Breast epithelium (tissue), 3 donors: ENCODE measurements around the gene DST.

ENCODE experiments used
- POLR2A ChIP-seq: fragments of 450-650 bp; IDR thresholded peaks from one replicate; pipeline ENCODE4 v1.6.1; 2016; ENCODE audit warnings: antibody characterized with exemption, mild to moderate bottlenecking, moderate library complexity
- TF ChIP-seq, protein P1 (sequence below), 3 donors: fragments of 450-650 bp; IDR thresholded peaks; one replicate each; pipeline ENCODE4 v1.5.1; 2016 to 2017; ENCODE audit warnings: antibody characterized with exemption in 3 of 3, mild to moderate bottlenecking in 3 of 3, moderate library complexity in 3 of 3

GRCh38 chr6:56594699-56595098 is 48.0 kb downstream of the DST start:
- TF ChIP-seq, protein P1, sequence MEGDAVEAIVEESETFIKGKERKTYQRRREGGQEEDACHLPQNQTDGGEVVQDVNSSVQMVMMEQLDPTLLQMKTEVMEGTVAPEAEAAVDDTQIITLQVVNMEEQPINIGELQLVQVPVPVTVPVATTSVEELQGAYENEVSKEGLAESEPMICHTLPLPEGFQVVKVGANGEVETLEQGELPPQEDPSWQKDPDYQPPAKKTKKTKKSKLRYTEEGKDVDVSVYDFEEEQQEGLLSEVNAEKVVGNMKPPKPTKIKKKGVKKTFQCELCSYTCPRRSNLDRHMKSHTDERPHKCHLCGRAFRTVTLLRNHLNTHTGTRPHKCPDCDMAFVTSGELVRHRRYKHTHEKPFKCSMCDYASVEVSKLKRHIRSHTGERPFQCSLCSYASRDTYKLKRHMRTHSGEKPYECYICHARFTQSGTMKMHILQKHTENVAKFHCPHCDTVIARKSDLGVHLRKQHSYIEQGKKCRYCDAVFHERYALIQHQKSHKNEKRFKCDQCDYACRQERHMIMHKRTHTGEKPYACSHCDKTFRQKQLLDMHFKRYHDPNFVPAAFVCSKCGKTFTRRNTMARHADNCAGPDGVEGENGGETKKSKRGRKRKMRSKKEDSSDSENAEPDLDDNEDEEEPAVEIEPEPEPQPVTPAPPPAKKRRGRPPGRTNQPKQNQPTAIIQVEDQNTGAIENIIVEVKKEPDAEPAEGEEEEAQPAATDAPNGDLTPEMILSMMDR (IDR thresholded peaks at IDR 0.05), result no peak
- TF ChIP-seq POLR2A, result no peak
